Measurements from ENCODE around the gene SMARCA5. TPM values are rescaled to one million over a fixed set of nuclear protein-coding genes. Genes with fewer than 3 reads are reported as not detected.

Gene SMARCA5
- total RNA-seq, 2 experiments from 2014 or later = 61.2 to 62.1 TPM

DNA sequence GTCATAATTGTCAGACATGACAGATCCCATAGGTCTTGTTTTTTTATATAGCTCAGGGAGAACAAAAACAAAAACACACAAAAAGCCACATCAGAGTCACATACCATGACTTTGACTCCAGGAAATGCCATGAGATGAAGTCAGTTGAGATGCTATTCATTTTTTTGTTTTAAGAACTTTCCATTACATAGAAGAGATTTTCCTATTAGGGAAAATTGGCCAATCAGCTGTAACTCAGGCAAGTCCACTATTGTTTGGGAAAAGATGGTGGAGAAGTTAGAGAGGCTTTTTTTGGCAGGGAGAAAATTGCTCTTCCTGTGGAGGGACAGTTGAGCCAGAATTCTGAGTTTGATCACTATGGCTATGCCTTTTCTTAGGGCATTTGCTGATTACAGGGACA, 72.6 kb downstream of the SMARCA5 start:
- Mint-ChIP-seq H3K27me3 (no peaks in the 10 kb centered on the region), H3K4me1 (ENCODE audit: low read depth) (no peaks in the 10 kb centered on the region), H3K27ac (no peak overlapping the region), H3K4me3 (no peak overlapping the region), H3K9me3 (peaks cover 12% of the 10 kb centered on the region), H3K36me3 (ENCODE audit: low read depth) (peaks cover 2% of the 10 kb centered on the region)
- intact Hi-C loops (cut with micrococcal nuclease) = no loop called here
- TF ChIP-seq, protein P1, sequence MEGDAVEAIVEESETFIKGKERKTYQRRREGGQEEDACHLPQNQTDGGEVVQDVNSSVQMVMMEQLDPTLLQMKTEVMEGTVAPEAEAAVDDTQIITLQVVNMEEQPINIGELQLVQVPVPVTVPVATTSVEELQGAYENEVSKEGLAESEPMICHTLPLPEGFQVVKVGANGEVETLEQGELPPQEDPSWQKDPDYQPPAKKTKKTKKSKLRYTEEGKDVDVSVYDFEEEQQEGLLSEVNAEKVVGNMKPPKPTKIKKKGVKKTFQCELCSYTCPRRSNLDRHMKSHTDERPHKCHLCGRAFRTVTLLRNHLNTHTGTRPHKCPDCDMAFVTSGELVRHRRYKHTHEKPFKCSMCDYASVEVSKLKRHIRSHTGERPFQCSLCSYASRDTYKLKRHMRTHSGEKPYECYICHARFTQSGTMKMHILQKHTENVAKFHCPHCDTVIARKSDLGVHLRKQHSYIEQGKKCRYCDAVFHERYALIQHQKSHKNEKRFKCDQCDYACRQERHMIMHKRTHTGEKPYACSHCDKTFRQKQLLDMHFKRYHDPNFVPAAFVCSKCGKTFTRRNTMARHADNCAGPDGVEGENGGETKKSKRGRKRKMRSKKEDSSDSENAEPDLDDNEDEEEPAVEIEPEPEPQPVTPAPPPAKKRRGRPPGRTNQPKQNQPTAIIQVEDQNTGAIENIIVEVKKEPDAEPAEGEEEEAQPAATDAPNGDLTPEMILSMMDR (IDR thresholded peaks at IDR 0.05) = no peak
- DNase-seq = no peak
- CTCF ChIA-PET = interaction anchor here (0.6 kb wide), 1 partner anchor 437 kb away, joined by 3 read pairs; no protein-coding TSS in a partner anchor
- POLR2A ChIA-PET = no interaction called here
- ATAC-seq = no peak

DNA sequence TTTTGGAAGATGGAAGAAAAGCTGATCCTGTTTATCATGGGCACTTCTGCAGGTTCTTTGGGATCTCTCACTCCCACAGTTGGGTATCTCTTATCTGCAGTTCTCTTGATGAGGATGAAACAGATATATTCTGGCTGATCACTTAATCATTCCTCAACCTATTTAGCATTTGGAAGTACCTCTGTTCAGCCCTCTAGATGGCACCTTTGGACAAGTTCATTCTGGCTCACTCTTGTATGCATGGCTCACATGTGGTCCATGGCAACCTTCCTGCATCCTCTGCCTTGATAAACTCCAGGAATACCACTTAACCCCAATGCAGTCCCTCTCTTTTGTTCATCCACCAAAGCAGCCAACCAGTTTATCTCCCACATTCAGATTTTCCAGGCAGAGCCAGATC, 74.2 kb downstream of the SMARCA5 start:
- POLR2A ChIA-PET = no interaction called here
- Mint-ChIP-seq H3K4me3 (no peak overlapping the region), H3K4me1 (ENCODE audit: low read depth) (no peaks in the 10 kb centered on the region), H3K27ac (no peak overlapping the region), H3K27me3 (no peaks in the 10 kb centered on the region), H3K9me3 (peaks cover 12% of the 10 kb centered on the region), H3K36me3 (ENCODE audit: low read depth) (peaks cover 2% of the 10 kb centered on the region)
- CTCF ChIA-PET = no interaction called here
- DNase-seq (no peak), ATAC-seq (no peak)
- intact Hi-C loops (cut with micrococcal nuclease) = no loop called here
- TF ChIP-seq, protein P1 (IDR thresholded peaks at IDR 0.05) = no peak

DNA sequence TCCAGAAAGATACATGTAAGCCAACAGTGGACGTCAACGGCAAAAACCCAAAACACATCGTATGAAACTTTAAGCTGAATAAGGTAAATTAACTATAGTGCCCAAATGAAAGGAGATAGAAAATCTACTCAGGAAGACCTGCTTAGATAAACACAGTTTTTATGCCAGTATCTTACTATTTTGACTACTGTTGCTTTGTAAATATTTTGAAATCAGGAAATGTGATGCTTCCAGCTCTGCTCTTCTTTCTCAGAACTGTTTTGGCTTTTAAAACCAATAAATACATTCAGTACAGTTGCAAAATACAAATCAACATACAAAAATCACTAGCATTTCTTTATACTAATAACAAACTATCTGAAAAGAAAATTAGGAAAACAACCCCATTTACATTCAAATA, 83.8 kb downstream of the SMARCA5 start:
- no peak overlapping the region for H3K4me3 Mint-ChIP-seq
- TF ChIP-seq, protein P1 (IDR thresholded peaks at IDR 0.05) = no peak
- H3K27ac Mint-ChIP-seq = no peak overlapping the region
- ChIA-PET POLR2A (no interaction called here), CTCF (no interaction called here)
- intact Hi-C loops (cut with micrococcal nuclease) = no loop called here
- DNase-seq (no peak), ATAC-seq (no peak)
- peaks cover 4% of the 10 kb centered on the region for H3K36me3 Mint-ChIP-seq (ENCODE audit: low read depth)
- peaks cover 5% of the 10 kb centered on the region for H3K27me3 Mint-ChIP-seq
- H3K4me1 Mint-ChIP-seq (ENCODE audit: low read depth) = no peaks in the 10 kb centered on the region
- peaks cover 3% of the 10 kb centered on the region for H3K9me3 Mint-ChIP-seq

DNA sequence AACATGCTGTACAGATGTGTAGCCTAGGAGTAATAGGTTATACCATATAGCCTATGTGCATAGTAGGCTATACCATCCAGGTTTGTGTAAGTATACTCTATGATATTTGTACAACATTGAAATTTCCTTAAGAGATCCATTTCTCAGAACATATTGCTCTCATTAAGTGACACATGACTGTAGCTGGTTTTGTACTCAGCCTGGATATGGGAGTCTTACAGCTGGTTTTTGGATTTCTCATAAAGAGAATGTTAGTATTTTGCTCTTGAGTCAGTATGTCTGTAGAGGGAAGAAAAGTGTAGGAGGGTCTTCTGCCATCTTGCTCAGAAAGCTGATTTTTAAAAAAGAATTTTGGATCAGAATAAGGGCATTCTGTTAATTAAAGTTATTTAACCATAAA, 85.3 kb downstream of the SMARCA5 start:
- TF ChIP-seq, protein P1 (IDR thresholded peaks at IDR 0.05) = no peak
- Mint-ChIP-seq H3K36me3 (ENCODE audit: low read depth) (peaks cover 4% of the 10 kb centered on the region), H3K27me3 (peaks cover 5% of the 10 kb centered on the region), H3K27ac (no peak overlapping the region), H3K4me1 (ENCODE audit: low read depth) (no peaks in the 10 kb centered on the region), H3K4me3 (no peak overlapping the region), H3K9me3 (peaks cover 3% of the 10 kb centered on the region)
- DNase-seq (no peak), ATAC-seq (no peak)
- ChIA-PET CTCF (no interaction called here), POLR2A (no interaction called here)
- intact Hi-C loops (cut with micrococcal nuclease) = no loop called here

DNA sequence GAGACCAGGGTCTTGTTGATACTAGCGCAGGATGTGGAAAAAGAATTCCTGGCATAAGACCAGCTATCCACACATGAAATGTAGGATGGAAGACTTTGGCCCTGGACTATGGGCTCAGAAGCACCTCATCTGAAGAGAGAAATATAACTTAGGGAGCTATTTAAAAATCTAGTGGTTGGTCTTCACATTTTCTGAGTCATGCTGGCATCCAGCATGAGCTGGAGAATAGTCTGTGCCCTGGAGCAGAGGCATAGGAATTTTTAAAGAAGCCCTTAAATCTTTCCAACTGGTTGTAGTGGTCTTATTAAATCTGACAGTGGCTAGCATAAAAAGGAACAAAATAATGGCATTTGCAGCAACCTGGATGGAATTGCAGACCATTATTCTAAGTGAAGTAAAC, 86.3 kb downstream of the SMARCA5 start:
- H3K4me1 Mint-ChIP-seq (ENCODE audit: low read depth) = no peaks in the 10 kb centered on the region
- no peak overlapping the region for H3K27ac Mint-ChIP-seq
- no peaks in the 10 kb centered on the region for H3K36me3 Mint-ChIP-seq (ENCODE audit: low read depth)
- POLR2A ChIA-PET = no interaction called here
- no peak overlapping the region for H3K4me3 Mint-ChIP-seq
- no peaks in the 10 kb centered on the region for H3K9me3 Mint-ChIP-seq
- ATAC-seq = no peak
- DNase-seq = no peak
- CTCF ChIA-PET = no interaction called here
- H3K27me3 Mint-ChIP-seq = no peaks in the 10 kb centered on the region
- TF ChIP-seq, protein P1 (IDR thresholded peaks at IDR 0.05) = no peak
- intact Hi-C loops (cut with micrococcal nuclease) = no loop called here
